Measurements from ENCODE around the gene ACSL3.

DNA sequence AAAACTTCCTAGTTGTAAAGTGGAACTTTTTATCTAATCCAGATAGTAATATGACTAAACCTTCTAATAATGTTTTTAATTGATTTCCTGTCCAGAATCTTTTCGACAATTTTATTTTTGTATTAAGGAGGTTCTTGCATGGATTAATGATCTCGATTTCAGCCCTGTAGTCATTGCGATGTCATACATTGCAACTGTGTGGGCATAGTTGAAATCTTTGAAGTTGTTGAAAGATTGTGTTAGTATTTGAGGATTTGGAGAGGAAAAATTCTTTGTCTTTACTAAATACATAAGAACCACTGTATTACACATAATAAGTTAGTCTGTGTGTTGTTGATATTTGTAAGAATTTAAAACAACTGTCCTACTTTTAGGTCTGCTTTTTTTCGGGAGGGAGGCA is 31.1 kb downstream of the ACSL3 start:
- TF ChIP-seq EZH2 (IDR thresholded peaks at IDR 0.05; ENCODE audit: insufficient read depth, poor library complexity, severe bottlenecking) (no peak), EZH2phosphoT487 (IDR thresholded peaks at IDR 0.05; ENCODE audit: insufficient read depth, low read depth) (no peak)

Measured in GM23248 (cell line).